NCI-H128 (cell line): ENCODE results near the gene NEURL3.

Source experiments
- DNase-seq: peaks from one replicate; lab custom pipeline; 2025; ENCODE audit not compliant: unreplicated experiment; lab: John Stamatoyannopoulos, UW

The NEURL3 gene

DNA sequence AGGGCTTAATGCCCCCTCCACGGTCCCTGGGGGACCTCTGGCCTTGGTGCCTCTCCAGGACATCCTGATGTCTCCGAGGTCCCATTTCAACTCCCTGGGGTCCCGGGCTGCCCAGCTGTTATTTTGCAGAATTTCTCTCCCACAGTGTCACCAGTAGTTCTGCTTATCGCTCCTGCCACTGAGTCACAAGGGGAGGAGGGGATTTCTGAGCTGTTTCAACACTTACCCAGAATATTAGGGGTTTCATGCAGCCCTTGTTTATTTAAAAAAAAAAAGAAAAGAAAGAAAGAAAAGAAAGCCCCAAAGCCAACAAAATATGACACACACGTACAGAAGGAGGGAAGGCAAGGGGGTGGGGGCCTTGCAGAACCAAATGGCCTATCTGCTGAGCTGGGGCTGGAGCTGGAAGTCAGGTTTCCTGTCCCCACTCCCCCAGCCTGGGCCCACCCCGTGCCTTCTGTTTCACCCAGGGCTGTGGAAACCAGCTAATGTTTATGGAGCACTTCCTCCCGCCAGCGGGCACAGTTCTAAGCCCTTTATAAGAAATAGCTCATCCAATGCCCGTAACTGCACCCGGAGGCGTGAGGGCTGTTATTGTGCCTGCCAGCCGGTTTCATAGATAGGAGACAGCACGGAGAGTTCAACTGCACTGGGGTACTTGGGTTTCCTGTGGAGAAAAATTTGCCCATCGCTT, 23.0 kb upstream of the NEURL3 start:
- no peak for DNase-seq

DNA sequence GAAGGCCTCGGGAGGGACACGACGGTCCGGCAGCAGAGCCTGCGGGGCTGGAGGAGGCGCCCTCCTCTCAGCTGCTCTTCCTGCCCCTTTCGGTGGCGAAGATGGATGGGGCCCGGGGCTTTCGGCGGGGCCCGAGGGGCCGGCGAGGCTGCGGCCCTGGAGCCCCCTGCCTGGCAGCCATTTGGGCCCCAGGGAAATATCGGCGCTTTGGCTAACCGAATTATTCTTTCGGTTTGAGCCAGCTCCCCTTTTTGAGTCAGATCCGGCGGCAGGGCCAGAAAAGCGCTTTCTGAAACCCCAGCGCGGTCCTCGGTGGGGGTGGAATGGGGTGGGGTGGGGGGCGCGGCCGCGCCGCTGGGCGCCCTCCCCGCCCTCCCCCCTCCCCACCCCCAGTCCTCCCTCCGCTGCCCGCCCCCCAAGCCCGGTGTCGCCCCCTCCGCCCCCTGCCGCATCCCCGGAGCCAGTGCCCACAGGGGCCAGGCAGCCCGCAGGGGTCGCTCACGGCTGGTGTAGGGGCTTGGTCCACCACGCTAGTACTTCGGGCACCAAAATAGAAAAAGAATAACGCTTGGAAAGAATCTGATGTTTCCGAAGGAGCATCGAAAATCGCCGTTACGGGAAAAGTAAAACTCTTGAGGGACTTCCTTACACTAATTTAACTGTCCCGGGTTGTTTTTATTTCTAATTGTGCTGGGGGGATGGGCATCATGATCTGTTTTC, 22.3 kb upstream of the NEURL3 start:
- no peak for DNase-seq

DNA sequence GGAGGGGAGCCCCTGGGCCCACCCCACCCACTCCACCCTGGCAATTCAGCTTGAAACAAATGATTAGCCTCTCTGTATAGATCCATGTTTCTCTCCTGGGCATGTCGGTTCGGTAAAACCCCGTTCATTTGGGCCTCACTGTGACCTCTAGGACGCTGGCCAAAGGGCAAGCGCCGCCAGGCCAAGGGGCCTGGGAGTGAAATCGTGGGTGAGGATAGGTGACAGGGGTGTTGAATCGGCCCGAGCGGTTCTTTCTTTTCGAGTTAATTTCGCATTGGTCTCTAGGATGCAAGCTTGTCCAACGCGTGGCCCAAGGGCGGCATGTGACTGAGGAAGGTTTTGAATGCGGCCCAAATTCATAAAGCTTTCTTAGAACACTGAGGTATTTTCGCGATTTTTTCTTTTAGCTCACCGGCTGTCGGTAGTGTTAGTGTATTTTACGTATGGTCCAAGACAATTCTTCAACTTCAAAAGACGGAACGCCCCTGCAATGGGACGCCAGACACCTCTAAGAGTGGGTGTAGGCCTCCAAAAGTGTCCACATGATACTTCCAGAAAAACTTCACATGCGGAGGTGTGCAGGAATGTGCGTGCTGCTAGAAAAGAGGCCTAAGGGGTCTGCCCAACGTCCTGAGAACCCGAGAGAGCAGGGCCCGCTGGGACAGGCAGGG, 21.6 kb upstream of the NEURL3 start:
- no peak for DNase-seq

DNA sequence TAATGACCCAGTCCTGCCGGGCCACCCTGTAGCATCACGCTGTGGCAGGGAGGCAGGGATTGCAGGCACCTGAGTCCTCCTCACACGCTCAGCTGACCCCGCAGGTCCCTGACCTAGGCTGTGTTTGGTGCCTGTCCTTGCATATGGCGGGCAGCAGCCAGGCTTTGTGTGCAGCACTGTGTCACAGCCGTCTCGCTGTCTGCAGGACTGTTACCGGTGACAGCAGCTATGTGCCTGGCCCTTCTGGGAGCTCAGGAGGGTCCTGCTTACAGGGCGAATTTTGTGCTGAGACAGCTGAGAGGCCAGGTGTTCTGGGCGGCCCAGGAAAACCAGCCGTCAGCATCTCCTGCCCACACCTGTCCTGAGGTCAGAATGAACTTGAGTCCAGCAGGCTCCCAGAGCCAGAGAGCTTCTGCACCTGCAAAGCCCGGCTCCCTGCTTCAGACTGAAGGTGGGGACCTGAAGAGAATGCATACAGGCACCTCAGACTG, 21.0 kb upstream of the NEURL3 start:
- no peak for DNase-seq

DNA sequence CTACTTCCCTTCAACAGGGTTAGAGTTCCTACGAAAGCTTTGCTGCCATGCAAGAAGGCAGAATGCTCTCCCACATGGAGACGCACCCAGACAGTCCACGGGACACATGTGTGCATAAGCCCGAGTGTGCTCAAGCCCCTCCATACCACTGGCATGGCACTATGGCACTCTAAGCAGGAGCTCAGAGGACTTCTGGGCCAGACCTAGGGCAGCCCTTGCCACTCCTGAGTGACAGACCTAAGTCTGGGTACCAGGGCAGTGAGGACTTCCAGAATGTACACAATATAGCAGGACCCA, 20.0 kb upstream of the NEURL3 start:
- no peak for DNase-seq

DNA sequence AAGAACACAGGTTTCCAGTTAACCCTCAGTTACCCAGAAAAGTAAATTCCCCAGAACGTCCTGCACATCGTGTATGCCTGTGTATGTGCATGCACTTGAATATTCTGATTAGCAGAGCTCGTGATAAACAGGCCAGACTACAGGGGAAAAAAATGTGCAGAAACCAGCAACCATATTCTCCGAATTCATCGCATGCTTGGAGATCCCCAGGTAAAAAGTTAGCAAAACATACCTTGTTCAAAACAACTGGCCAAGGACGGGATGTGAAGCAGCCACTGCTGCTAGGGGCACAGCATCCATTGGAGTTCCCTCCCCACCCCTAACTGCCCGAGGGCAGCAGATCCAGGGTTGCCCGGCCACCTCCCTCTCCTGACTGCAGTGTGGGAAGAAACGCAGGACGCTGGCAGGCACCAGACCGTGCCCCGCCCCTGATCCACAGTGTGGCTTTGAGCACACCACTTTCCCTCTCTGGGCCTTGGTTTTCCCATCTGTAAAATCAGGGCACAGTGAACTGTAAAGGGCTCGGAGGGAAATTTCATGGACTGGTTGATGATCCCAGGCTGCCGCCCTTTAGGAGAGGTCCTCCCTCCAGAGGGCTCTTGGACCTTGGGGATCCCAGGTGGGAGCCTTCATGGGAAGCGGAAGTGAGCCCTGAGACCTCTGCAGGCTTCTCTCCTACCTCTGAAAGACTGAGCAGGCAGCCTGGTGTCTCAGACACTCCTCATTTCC, 19.5 kb upstream of the NEURL3 start:
- no peak for DNase-seq

DNA sequence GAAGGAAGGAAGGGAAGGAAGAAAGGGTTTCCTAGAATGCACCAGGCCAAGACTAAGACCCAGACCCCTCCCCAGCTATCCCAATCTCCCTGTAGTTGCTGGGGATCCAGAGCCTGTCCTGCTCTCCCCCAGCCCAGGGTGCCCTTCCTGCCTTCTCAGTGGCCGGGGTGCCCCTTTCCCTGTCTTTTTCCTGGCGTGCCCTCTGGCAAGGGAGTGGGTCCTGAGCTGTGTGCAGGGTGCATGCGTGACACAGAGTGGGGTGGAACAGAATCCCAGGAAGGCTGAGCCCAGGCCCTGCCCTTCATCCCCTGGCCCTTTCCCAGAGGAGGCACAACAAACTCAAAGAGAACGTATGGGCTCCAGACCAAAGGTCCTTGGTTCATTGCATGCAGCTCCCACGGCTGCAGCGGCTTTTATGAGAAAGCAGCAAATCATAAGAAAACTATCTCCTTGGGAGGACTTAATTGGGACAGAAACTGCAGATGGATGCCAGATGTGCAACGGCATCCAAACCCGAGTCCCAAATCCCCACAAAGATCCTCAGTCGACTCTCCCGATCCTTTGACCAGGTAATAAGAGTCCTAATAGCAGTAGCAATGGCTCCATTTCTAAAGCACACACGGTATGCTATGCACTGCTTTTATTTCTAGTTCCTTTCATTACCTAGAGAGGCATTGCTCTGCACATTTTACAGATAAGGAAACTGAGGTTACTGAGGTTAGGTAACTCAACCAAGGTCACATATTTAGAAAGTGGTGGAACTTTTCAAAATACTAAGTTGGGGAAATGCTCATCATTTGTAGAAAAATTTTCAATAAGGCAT, 18.7 kb upstream of the NEURL3 start:
- DNase-seq: no peak

DNA sequence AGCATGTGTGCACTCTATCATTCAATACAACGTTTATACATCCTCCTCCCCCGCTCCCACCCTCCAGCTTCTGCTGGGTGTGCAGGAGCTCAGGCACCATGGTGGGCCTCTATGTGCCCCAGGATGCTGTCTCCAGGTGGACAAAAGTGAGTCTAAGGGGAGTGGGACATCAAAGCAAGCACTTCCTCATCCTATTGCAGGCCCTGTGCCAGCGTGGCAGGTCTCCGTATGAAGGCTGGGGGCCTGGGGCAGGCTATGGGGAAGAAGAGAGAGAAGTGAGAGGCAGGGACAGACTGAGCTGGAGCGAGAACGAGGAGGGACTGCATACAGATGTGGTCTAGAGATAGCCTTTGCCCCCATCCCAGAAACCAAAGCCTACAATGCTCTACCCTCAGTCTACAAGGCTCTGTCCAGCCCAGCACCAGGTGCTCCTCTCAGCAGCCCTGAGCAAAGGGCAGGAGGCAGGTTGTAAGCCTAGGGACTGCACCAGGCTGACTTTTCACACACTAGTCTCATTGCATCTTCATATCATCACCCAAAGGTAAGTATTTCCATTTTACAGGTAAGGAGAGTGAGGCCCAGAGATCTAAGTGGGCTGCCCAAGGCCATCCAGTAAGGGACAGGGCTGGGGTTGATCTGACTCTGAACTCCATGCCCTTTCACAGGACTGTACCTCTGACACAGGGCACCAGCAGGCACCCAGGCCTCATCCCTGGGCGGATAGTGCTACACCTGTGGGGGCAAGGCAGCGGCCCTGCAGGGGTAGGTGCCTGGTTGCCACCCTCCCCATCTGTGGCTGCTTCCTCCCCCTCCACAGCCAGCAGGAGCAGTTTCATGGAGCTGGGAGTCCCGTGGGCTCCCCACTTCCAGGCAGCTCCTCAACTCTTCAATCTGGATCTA, 17.4 kb upstream of the NEURL3 start:
- no peak for DNase-seq

DNA sequence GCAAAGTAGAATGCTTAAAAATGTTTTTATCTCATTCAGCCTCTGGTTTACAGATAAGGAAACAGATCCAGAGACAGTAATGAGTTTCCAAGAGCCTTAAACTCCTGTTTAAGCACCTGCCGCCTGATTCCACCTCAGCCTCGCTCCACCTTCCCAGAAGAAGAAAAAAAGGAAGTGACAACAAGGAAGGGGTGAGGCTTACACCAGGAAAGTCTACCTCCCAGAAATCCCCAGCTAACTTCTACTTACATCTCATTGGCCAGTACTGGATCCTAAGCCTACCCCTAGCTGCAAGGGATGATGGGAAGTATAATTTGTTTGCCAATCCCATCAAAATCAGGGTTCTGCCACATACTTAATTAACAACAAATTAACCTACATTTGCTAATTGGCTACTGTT, 16.1 kb upstream of the NEURL3 start:
- no peak for DNase-seq

DNA sequence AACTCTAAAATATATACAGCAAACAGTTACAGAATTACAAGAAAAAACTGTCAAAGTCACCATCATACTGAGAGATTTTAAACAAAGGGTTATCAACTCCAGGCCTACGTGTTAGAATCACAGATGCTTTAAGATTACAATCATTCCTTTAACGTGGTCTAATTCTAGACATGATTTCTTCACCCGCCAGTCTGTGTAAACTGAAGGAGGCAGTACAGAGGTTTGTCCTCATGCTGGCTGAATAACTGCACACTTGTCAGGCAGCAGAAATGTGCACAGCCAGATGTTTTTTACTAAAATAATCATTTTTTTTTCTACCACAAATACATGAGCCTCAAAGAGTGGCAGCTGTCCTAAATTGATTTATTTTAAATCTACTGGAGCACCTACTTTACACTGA, 15.5 kb upstream of the NEURL3 start:
- no peak for DNase-seq

DNA sequence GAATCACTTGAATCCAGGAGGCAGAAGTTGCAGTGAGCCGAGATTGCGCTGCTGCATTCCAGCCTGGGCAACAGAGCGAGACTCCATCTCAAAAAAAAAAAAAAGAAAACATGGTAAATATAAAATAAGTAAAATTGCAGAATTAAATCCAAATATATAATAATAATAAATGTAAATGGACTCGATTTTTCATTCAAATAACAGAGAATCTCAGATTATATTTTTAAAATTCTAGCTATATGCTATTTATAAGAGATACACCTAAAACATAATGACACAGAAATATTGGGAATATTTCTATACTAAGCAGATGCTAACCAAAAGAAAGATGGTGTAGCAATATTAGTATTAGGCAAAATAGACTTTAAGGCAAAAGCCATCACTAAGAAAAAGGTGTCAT, 15.1 kb upstream of the NEURL3 start:
- no peak for DNase-seq

DNA sequence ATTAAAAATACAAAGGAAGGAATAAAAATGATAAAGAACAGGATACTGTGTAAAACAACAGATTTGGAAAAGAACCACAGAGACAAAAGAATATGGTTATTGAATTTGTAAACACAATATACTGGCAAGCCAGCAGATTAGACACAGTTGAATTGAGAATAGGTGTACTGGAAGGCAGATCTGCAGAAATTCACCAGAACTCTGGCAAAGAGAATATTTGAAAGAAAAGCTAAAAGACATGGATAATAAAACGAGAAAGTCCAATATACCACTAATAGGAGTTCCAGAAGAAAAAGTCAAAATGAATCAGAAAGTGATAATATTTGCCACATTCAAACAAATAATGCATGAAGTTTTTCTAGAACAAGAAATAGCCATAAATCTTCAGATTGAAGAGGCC, 11.9 kb upstream of the NEURL3 start:
- no peak for DNase-seq

DNA sequence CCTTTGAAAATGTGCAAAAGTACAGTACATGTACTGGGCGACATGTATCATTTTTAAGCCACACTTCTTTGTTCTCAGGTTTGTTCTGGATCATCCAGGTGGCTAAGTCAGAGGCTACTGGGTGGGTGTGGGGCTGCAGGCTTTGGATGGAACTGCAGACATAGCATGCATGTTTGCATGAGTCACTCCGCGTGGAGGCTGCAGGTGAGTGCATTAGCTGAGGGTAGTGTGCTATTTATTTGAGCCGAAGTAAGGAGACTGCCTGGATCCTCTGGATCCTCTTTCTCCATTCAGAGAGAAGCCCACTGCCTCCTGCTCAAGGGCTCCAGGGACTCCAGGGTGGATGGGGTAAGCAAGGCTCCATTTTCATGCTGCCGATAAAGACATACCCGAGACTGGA, 9.4 kb upstream of the NEURL3 start:
- DNase-seq: no peak

DNA sequence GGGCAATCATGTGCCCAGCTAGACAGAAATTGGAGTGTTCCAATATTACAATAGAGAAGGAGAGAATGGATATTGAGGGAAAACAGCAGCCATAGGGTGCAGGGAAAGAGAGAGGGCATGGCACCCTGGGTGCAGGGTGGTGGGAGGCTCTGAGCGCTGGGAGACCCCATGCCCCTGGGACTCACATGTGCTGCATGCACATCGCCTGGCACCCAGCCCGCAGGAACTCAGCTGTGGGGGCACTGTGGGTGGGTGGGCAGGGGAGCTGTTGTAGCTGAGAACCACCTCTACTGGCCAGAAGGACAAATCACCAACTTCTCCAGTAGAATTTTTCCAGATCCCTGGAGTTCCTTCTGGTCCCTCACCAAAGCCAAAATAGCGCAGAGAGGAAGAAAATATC, 7.2 kb upstream of the NEURL3 start:
- DNase-seq: no peak

DNA sequence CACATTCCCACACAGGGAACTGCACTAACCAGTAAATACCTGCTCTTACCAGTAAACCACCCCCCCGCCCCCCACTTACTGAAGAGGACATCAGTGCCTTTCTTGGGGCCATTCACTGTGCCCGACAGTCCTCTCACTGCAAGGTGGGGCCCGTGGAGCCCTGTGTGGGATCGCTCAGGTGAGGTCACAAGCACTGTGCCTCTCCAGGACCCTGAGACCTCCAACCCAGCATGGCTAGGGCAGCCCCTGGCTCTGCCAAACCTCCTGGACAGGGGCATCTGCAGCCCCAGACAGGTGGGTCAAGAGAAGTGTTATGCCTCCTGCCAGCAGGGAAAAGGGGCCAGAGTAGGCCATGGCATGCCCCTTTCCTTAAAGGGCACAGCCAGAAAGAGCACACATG, 6.7 kb upstream of the NEURL3 start:
- no peak for DNase-seq

DNA sequence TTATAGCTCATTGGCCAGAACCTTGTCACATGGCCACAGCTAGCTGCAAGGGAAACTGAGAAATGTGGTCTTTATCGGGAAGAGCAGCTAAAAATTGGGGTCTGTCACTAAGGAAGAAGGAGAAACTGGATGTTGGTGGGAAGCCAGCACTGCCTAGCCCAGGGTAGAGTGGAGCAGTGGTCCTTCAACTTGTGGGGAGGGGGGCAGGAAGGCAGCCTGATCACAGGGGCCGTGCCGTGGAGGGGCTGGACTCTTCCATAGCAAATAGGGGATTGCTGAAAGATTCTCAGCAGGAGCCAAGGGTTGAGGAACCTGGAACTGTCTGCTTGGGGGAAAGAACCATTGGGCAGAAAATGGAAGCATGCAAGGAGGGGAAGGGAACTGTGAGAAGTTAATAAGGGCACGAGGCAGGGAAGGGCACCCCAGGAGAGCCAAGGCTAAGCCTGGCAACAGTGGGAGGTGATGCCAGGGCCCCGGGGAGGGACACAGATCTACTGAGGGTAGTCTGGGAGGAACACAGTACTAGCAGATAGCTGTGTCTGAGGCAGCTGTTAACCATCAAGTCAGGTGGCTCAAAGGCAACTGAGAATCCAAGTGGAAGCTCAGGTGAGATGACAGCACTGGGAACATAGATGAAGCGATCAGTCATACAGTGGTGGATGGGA, 5.9 kb upstream of the NEURL3 start:
- no peak for DNase-seq

DNA sequence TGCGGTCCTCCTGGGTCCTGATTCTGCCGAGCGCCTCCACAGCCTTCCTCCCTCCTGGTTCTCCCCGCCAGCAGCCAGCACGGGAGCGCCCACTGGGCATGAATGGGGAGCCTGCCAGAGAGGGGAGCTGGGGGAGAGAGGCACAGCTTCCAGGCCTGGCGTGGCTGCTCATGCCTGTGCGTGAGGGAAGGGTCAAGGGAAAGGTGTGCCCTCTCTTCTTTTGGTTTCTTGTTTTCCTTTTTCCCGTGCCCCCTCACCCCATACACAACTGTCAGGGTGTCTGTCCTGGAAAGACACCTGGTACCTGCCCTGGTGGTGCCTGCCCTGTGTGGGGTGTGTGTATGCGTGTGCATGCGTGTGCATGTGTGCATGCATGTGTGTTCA, 4.7 kb upstream of the NEURL3 start:
- no peak for DNase-seq

DNA sequence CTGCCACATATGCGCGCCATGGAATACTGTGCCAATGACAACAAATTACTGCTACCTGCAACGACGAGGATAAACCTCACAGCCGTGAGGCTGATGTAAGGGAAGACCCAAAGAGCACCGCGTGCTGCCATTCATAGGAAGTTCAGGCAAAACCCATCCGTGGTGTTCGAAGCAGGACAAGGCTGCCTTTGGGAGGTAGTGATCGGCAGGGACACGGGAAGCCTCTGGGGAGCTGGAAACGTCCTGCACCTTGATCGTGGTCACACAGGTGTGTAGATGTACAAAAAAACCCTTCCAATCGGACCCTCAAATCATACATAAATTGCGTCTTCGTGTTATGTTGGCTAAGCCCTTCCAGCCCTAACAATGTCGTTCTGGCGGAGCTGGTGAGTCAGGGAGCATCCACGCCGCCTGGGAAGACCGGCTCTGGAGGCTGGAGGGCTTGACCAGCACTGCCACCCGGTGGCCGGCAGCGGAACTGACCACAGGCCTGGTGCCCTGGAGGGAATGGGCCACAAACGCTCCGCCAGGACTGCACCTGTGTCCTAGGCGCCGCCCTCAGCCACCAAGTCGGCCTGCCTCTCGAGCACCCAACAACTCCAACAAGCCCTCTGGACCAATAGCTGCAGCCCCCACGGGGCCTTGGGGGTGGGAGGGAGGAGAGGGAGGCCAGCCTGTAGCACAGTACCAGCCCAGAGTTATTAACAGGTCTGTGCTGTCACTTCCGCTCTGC, 4.1 kb upstream of the NEURL3 start:
- DNase-seq: peak; percentile 63
